ENCODE measurements around the gene PRKCQ.

PRKCQ gene

DNA sequence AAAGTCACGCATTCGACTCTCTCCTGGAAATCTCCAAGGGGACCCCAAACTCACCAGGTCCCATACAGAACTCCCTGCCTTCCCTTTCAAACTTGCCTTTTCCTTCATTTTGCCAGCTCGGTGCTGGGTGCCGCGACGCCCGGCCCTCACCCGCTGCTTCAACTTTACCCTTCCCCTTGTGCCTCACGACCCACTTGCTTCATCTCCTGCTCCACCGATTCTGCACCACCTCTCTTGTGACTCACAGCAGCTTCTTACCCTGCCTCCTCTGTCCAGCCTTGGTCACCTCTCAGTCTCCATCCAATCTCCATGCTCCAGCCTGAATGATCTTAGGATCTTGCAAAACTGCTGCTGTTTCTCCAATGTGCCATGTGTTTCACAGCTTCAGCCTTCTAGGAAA, 59.9 kb downstream of the PRKCQ start:
- no peak for DNase-seq (ENCODE audit: low spot score)

GRCh38 chr10:6518791-6519429, 61.2 kb downstream of the PRKCQ start:
- no peak for DNase-seq (ENCODE audit: low spot score)

DNA sequence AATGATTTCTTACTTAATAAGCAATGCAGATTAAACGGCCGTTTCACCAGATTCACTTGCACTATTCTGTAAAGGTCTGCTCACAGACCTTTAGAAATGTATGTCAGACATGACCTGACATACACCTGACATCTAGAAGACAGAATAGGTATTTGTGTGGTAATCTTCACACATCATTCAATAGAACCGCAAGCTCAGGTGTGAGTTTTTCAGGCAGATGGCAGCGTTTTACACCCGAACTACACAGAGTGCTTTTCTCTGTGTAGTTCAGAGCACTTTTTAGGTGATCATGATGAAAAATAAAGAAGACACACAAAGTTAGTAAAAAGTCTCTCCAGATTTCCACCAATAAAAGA, 63.2 kb downstream of the PRKCQ start:
- DNase-seq (ENCODE audit: low spot score) = no peak

DNA sequence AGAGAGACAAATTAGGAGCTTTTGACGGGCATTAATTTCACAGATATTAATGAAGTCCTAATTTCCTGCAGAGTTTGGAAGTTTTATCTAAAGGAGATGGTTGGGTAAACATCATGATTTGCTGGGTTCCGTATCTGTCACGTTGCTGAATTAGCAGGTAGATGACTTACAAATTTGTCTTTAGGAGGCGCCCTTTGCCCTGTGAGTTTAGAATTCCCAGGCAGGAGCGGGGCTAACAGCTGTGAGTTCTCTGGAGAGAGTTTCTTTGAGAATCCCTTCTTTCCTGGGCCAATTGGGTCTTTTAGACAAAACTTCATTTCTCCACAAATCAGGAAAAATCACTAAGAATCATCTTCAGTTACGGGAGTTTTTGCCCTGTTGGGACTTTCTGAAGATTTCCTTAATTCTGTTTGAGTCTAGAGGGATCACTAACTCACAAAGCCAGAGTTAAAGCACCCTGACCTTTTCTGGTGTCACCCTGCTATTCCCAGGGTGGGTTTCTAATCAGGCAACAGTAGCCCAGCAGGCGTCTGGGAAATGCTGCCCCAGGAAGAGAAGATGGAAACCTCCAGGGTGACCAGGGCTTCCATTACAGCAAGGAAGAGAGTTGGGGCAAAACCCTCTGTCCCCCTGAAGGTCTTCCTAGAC, 63.7 kb downstream of the PRKCQ start:
- DNase-seq (ENCODE audit: low spot score) = no peak

- DNase-seq (ENCODE audit: low spot score) = no peak
These were observed 65.0 kb downstream of the PRKCQ start for GRCh38 chr10:6514844-6515780.

DNA sequence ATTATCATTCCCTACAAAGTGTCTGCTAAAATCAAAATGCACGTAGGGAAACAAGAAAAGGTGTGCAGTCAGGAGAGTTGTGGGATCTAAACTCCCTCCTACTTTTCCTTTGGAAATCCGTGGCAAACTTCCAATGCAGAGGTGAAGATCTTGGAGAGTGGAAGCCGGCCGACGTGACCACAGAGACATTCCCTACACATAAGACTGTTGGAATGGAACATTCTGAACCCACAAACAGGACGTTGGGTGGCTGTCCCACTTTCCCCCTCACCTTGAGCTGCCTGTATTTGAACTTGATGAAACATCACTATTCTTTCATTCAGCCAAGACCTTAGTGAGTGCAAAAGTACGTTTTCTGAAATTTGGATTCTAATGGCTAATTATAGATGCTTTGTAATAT, 65.9 kb downstream of the PRKCQ start:
- no peak for DNase-seq (ENCODE audit: low spot score)

GRCh38 chr10:6513476-6513875, 66.6 kb downstream of the PRKCQ start:
- DNase-seq (ENCODE audit: low spot score) = no peak

GRCh38 chr10:6512182-6512581, 67.9 kb downstream of the PRKCQ start:
- no peak for DNase-seq (ENCODE audit: low spot score)

- DNase-seq (ENCODE audit: low spot score) = no peak
These were observed 68.7 kb downstream of the PRKCQ start for GRCh38 chr10:6511347-6511746.

GRCh38 chr10:6507311-6507710, 72.8 kb downstream of the PRKCQ start:
- DNase-seq (ENCODE audit: low spot score) = no peak

DNA sequence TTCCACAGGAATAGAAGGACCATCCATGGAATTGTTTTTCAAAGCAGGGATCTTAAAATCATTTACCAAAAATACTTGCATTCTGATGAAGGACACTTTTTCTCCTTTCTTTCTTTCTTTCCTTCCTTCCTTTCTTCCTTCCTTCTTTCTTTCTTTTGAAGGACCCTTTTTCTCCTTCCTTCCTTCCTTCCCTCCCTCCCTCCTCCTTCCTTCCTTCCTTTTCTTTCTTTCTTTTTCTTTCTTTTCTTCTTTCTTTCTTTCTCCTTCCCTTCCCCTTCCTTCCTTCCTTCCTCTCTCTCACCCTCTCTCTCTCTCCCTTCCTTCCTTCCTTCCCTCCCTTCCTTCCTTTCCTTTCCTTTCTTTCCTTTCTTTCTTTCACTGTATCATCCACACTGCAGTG, 74.8 kb downstream of the PRKCQ start:
- no peak for DNase-seq (ENCODE audit: low spot score)

GRCh38 chr10:6504296-6504695, 75.8 kb downstream of the PRKCQ start:
- DNase-seq (ENCODE audit: low spot score) = no peak

DNA sequence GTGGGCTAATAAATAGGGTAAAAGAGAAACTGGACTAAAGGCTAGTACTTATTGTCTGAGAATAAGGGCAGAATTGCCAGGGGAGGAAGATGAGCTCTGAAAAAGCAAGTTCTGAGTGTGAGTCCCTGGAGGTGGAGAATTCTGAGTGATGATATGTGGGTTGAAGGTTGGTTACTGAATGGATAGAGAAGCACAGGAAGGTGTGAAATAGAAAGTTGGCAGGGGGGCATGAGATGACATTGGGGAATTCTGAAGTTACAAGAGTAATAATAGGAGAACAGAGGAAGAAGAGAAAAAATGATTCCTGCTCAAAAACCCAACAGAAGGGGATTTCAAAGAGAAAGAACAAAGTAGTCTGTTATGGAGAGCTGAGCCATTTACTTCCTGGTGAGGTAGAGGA, 76.9 kb downstream of the PRKCQ start:
- DNase-seq (ENCODE audit: low spot score) = no peak

- DNase-seq (ENCODE audit: low spot score) = no peak
These were observed 78.1 kb downstream of the PRKCQ start for GRCh38 chr10:6501931-6502330.

DNA sequence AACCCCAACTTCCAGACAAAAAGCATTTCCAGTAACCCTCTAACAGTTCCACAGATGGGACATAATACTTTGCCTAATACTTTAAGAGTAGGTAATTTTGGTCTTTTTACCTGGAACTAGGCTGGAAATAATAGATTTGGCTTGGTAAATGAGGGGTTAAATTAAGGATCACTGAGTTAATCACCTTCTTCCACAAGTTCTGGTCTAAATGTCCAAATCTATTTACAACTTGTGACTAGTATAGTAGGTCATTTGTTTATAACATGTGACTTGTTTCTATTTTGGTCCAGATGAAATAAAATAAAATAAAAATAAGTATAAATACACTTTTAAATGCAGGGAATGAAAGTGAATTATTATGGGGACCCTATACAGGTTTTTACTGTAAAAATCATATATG, 80.1 kb downstream of the PRKCQ start:
- DNase-seq (ENCODE audit: low spot score) = no peak

DNA sequence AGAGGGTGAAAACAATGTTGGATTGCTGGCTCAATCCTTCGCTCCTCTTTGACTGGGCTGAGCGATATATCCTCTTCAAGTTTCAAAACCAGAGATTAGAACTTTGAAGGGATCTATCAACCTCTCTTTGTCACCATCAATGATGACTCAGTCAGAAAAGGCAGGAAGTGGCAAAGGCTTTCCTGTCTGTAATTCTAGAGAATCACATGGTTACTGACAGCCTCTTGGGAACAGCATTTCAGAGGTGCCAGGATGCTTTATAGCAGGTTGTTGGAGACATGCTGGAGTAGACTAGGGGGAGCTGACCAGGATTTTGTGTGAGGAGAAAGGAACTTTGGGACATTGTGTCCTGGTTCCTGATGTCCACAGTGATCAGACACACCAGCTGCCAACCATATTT, 81.3 kb downstream of the PRKCQ start:
- DNase-seq (ENCODE audit: low spot score) = no peak

- no peak for DNase-seq (ENCODE audit: low spot score)
These were observed 82.5 kb downstream of the PRKCQ start for GRCh38 chr10:6497620-6498019.

DNA sequence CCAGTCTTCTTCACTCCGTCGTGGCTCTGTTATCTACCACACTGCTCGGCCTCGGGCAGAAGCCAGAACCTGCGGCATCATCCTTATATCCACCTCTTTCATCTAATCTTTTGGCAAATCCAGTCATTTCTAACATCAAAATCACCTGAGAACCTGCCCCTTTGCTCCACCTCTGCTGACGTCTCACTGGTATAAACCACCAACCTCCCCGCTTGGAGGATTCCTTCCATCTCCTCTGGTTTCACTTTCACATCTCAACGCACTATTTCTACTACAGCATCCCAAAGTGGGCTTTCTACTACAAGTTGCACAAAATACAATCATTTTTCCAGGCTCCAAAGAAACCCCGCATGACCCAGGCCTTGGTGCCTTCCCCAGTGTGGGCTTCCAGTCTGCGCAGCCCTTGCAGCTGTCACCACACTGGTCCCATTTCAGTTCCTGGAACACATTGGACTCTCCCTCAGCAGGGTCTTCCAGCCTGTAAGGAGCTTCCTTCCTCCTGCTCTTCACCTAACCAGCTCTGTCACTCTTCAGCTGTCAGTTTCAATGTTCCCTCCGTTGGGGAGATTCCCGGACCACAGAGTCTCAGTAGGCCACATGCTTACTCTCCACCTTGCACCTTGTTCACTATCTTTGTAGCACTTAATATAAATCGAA, 85.0 kb downstream of the PRKCQ start:
- no peak for DNase-seq (ENCODE audit: low spot score)

DNA sequence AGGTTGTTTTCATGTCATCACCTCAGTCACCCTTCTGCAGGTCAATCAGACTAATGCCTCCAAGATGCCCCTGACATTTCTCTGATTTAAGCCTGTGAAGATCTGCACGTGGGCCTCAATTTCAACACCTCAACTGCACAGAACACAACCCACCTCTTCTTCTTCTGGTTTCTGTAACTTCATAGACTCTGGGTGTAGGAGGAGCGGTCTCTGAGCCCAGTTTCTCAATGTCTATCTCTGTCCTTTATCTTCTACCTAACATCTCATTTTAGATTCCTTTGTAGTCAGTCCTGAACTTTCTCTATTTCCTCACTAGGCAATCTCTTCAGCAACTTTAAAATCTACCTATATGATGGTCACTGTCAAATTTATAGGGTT, 85.6 kb downstream of the PRKCQ start:
- no peak for DNase-seq (ENCODE audit: low spot score)

GRCh38 chr10:6493521-6494441, 86.3 kb downstream of the PRKCQ start:
- peak; percentile 10 for DNase-seq (ENCODE audit: low spot score)

DNA sequence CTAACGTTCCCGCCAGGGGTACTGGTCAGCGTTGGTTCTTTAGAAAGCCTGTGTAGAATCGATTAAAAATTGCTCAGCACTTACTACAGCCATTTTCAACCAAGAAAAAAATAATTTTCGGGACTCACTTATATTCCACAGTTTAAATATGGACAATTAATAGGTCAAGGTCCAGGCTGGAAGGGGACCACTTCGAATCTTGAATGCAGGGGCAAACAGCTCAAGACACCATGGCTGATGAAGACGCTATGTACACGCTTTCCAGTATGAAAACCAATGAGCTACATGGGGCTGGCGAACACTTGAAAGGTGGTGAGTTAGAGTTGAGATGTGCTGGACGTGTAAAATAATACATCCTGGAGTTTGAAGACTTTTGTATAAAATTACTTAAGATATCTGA, 87.2 kb downstream of the PRKCQ start:
- no peak for DNase-seq (ENCODE audit: low spot score)

Measured in AG08396 (cell line).